CD4-positive, alpha-beta T cell (primary cell): ENCODE measurements around the gene FCHSD2. TPM values are rescaled to one million over a fixed set of nuclear protein-coding genes. Genes with fewer than 3 reads are reported as not detected.
A peak's percentile ranks its signal among the peaks of the same experiment; 100 is the strongest.
"Not testable (repeated sequence)": the region's sequence is repeated elsewhere in the genome, so short reads cannot be mapped to it uniquely, and the experiment has no call there.

ENCODE experiments used
- ATAC-seq: fragments of 200-7000 bp; cut with Tn5 transposase; one replicate; pipeline ENCODE4 v1.10.0; 2022; ENCODE audit warnings: mild to moderate bottlenecking; ENCODE audit not compliant: poor library complexity
- CTCF ChIA-PET: fragments of 350-600 bp; sonication (Branson Sonifier 250); formaldehyde crosslinking; loops from one replicate; lab custom pipeline; 2021; ENCODE audit warnings: antibody characterized with exemption, inconsistent platforms; lab: Charles Lee
- POLR2A ChIA-PET: fragments of 350-600 bp; sonication (Branson Sonifier 250); formaldehyde crosslinking; loops from one replicate; lab custom pipeline; 2021; ENCODE audit warnings: antibody characterized with exemption, inconsistent platforms; lab: Charles Lee
- DNase-seq, 14 experiments: peaks; one replicate each; pipeline ENCODE4 v3.0.0-alpha.2; 2013 to 2020; ENCODE audit warnings: mixed read lengths in 2 of 14
- H3K27ac ChIP-seq, 2 donors: one replicate each; pipeline versions ENCODE4 v1.5.1 to v1.7.0; 2013; ENCODE audit warnings: low read length in 2 of 2, low read depth in 1 of 2, mild to moderate bottlenecking in 1 of 2
- H3K27me3 ChIP-seq, 2 experiments: 1 replicate in 1 of 2; 2 replicates in 1 of 2; pipeline versions ENCODE4 v1.6.1 to v1.7.0; 2013; ENCODE audit warnings: low read length in 2 of 2, control low read depth in 1 of 2, mild to moderate bottlenecking in 1 of 2, moderate library complexity in 1 of 2; ENCODE audit not compliant: insufficient read depth in 2 of 2, control insufficient read depth in 1 of 2
- H3K36me3 ChIP-seq: one replicate; pipeline ENCODE4 v1.6.1; 2013; ENCODE audit warnings: low read length, control low read depth; ENCODE audit not compliant: insufficient read depth
- H3K4me1 ChIP-seq: one replicate; pipeline ENCODE4 v1.6.1; 2013; ENCODE audit warnings: low read length, control low read depth; ENCODE audit not compliant: insufficient read depth
- H3K4me3 ChIP-seq: one replicate; pipeline ENCODE4 v1.5.1; 2013; ENCODE audit warnings: mild to moderate bottlenecking, low read length, moderate library complexity
- H3K9me3 ChIP-seq, 2 experiments: 1 replicate in 1 of 2; 2 replicates in 1 of 2; pipeline versions ENCODE4 v1.6.1 to v1.7.0; 2013; ENCODE audit warnings: low read length in 2 of 2, mild to moderate bottlenecking in 2 of 2, control low read depth in 1 of 2, moderate library complexity in 1 of 2; ENCODE audit not compliant: control insufficient read depth in 1 of 2, insufficient read depth in 1 of 2
- H3K27ac Mint-ChIP-seq: one replicate; pipeline ENCODE4 v1.8.0; 2020; ENCODE audit warnings: mixed read lengths
- H3K27me3 Mint-ChIP-seq: one replicate; pipeline ENCODE4 v1.8.0; 2021; ENCODE audit warnings: mixed read lengths
- H3K36me3 Mint-ChIP-seq: one replicate; pipeline ENCODE4 v1.8.0; 2021; ENCODE audit warnings: low read depth, mixed read lengths
- H3K4me1 Mint-ChIP-seq: one replicate; pipeline ENCODE4 v1.8.0; 2021; ENCODE audit warnings: low read depth, mixed read lengths
- H3K4me3 Mint-ChIP-seq: one replicate; pipeline ENCODE4 v1.8.0; 2020; ENCODE audit warnings: mild to moderate bottlenecking, mixed read lengths
- H3K9me3 Mint-ChIP-seq: one replicate; pipeline ENCODE4 v1.8.0; 2020; ENCODE audit warnings: mixed read lengths
- intact Hi-C, 2 experiments: fragments of 100-400 bp; cut with DNase I in 1 of 2; cut with micrococcal nuclease in 1 of 2; formaldehyde crosslinking; loops; one replicate each; pipeline versions ENCODE4 v1.15.1 to v1.9.0; 2023 to 2025; cut with DNase I, micrococcal nuclease
- total RNA-seq, 174 experiments: library from RNA in 2 of 174; stranded (reverse) in 2 of 174; gene quantifications; one replicate each; pipeline ENCODE4 v1.2.3 and lab custom pipeline; 2021 to 2026
- TF ChIP-seq, protein P1 (sequence below): fragments of 200-600 bp; IDR thresholded peaks from one replicate; pipeline ENCODE4 v1.8.0; 2022; ENCODE audit warnings: antibody characterized with exemption, mild to moderate bottlenecking

The FCHSD2 gene
- total RNA-seq, 2 experiments from 2014 or later, result 48.6 to 50.7 TPM

DNA sequence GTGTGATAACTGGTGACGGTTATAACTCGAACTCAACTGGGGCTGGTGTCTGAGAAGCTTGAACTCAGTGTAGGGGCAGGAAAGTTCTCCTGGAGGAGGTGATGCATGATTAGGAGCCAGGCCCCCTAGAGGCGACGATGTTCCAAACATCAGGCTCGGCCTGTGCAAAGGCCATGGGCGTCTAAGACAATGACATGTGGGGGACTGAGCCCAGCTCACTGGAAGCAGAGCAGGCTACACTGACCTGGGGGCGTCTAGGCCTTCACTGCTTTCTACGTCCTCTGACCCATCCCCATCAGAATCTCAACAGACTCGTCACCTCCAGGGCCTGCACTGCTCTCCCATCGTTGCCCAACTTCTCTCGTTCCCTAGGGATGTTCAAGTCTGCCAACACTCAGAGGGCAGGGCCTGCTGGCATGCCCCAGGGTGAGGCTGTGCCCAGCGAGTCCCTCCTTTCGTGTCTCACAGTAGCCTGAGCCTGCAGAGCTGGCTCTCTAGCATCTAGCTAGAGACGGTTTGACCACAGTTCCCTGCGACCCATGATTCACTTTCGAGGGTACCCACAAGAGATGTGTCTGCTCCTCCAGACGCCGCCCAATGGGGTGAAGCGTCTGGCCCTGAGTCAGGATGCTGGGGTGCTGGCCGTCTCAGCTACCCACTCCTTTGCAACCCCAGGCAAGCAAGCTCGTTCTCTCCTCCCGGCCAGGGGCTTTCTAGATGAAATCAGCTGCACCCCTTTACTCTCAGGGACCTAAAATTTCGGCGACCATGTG is 329.0 kb downstream of the FCHSD2 start:
- Mint-ChIP-seq H3K4me3 (peak overlapping the region; percentile 97), H3K27me3 (no peaks in the 10 kb centered on the region), H3K4me1 (peaks cover 56% of the 10 kb centered on the region), H3K36me3 (peaks cover 54% of the 10 kb centered on the region), H3K9me3 (no peaks in the 10 kb centered on the region), H3K27ac (peak overlapping the region; percentile 97)
- DNase-seq (peak; percentile 26 to 84 (median 48)), ATAC-seq (peak; percentile 11)
- Histone ChIP-seq H3K4me1 (peaks cover 38% of the 10 kb centered on the region), H3K36me3 (peaks cover 25% of the 10 kb centered on the region), H3K9me3 (no peaks in the 10 kb centered on the region), H3K27me3 (no peaks in the 10 kb centered on the region), H3K27ac (peak overlapping the region; percentile 97 to 100), H3K4me3 (peak overlapping the region; percentile 96)
- ChIA-PET CTCF (interaction anchor here (1.0 to 1.9 kb wide), 8 partner anchors 10 to 91 kb away, joined by 3 to 28 read pairs (median 4); partner anchors contain the start of gene STARD10), POLR2A (interaction anchor here (0.7 to 3.3 kb wide), 6 partner anchors 10 to 329 kb away, joined by 3 to 13 read pairs (median 4); partner anchors contain the start of genes FCHSD2 and STARD10)
- intact Hi-C loops, result loop anchor here (1.0 to 10.0 kb wide), 9 partner anchors 19 to 888 kb away; partner anchors contain the start of genes CLPB (in 1 of the 2), FCHSD2 (in 1 of the 2), INPPL1 (in 1 of the 2) and RNF121 (in 1 of the 2)
- TF ChIP-seq, protein P1, sequence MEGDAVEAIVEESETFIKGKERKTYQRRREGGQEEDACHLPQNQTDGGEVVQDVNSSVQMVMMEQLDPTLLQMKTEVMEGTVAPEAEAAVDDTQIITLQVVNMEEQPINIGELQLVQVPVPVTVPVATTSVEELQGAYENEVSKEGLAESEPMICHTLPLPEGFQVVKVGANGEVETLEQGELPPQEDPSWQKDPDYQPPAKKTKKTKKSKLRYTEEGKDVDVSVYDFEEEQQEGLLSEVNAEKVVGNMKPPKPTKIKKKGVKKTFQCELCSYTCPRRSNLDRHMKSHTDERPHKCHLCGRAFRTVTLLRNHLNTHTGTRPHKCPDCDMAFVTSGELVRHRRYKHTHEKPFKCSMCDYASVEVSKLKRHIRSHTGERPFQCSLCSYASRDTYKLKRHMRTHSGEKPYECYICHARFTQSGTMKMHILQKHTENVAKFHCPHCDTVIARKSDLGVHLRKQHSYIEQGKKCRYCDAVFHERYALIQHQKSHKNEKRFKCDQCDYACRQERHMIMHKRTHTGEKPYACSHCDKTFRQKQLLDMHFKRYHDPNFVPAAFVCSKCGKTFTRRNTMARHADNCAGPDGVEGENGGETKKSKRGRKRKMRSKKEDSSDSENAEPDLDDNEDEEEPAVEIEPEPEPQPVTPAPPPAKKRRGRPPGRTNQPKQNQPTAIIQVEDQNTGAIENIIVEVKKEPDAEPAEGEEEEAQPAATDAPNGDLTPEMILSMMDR, result peak; percentile 62

GRCh38 chr11:72812604-72812966 is 329.5 kb downstream of the FCHSD2 start:
- intact Hi-C loops, result loop anchor here in 1 of 2 experiments (5.0 to 10.0 kb wide), 6 partner anchors 85 to 888 kb away; partner anchors contain the start of genes CLPB, FCHSD2, INPPL1 and RNF121
- ChIA-PET CTCF (interaction anchor here (1.2 to 1.9 kb wide), 6 partner anchors 9 to 90 kb away, joined by 3 to 28 read pairs (median 5); partner anchors contain the start of gene STARD10), POLR2A (interaction anchor here (1.0 to 3.3 kb wide), 4 partner anchors 15 to 330 kb away, joined by 3 to 13 read pairs (median 8); partner anchors contain the start of genes FCHSD2 and STARD10)
- Histone ChIP-seq H3K27me3 (no peaks in the 10 kb centered on the region), H3K4me3 (peak overlapping the region; percentile 96), H3K4me1 (peaks cover 38% of the 10 kb centered on the region), H3K36me3 (peaks cover 19% of the 10 kb centered on the region), H3K9me3 (no peaks in the 10 kb centered on the region), H3K27ac (peak overlapping the region; percentile 97 to 100)
- no peak for ATAC-seq
- Mint-ChIP-seq H3K36me3 (peaks cover 49% of the 10 kb centered on the region), H3K27ac (peak overlapping the region; percentile 97), H3K4me3 (peak overlapping the region; percentile 97), H3K9me3 (no peaks in the 10 kb centered on the region), H3K27me3 (no peaks in the 10 kb centered on the region), H3K4me1 (peaks cover 50% of the 10 kb centered on the region)
- DNase-seq, result no peak
- TF ChIP-seq, protein P1, result no peak

- not testable (repeated sequence) for ATAC-seq, H3K9me3 Mint-ChIP-seq, DNase-seq, H3K27ac ChIP-seq, H3K4me3 ChIP-seq, H3K9me3 ChIP-seq, H3K27me3 Mint-ChIP-seq, H3K27me3 ChIP-seq
- Mint-ChIP-seq H3K27ac (peak overlapping the region; percentile 97), H3K4me3 (peak overlapping the region; percentile 77), H3K36me3 (peaks cover 41% of the 10 kb centered on the region), H3K4me1 (peaks cover 48% of the 10 kb centered on the region)
- intact Hi-C loops, result loop anchor here in 1 of 2 experiments (5.0 to 10.0 kb wide), 6 partner anchors 84 to 887 kb away; partner anchors contain the start of genes CLPB, FCHSD2, INPPL1 and RNF121
- H3K36me3 ChIP-seq, result peaks cover 12% of the 10 kb centered on the region
- ChIA-PET CTCF (interaction anchor here (0.8 to 1.3 kb wide), 2 partner anchors 18 to 86 kb away, joined by 3 read pairs; partner anchors contain the start of gene STARD10), POLR2A (interaction anchor here (2.5 to 3.3 kb wide), 2 partner anchors 18 to 87 kb away, joined by 11 to 13 read pairs; partner anchors contain the start of gene STARD10)
- H3K4me1 ChIP-seq, result peaks cover 37% of the 10 kb centered on the region
Measured at GRCh38 chr11:72811686-72812085, 330.4 kb downstream of the FCHSD2 start.
